HG02938 (cell line): ENCODE results near the gene PARK7.

Source experiments
- ATAC-seq: cut with Tn5 transposase; IDR thresholded peaks from one replicate; pipeline ENCODE4 v1.9.1; 2021; ENCODE audit warnings: mild to moderate bottlenecking, moderate library complexity; ENCODE audit not compliant: unreplicated experiment

PARK7 gene

GRCh38 chr1:8021676-8022266, 60.3 kb downstream of the PARK7 start:
- no peak for ATAC-seq

GRCh38 chr1:8022395-8023286, 61.1 kb downstream of the PARK7 start:
- ATAC-seq = no peak

GRCh38 chr1:8023287-8023994, 61.9 kb downstream of the PARK7 start:
- no peak for ATAC-seq

GRCh38 chr1:8023995-8024313, 62.4 kb downstream of the PARK7 start:
- no peak for ATAC-seq

- no peak for ATAC-seq
These were observed 62.8 kb downstream of the PARK7 start for GRCh38 chr1:8024329-8024728.

- ATAC-seq = no peak
These were observed 63.7 kb downstream of the PARK7 start for GRCh38 chr1:8025061-8025670.

GRCh38 chr1:8025671-8026144, 64.2 kb downstream of the PARK7 start:
- peak; percentile 18 for ATAC-seq

- ATAC-seq = peak; percentile 82
These were observed 64.9 kb downstream of the PARK7 start, which contains the start of gene ERRFI1 for GRCh38 chr1:8026153-8026975. ERRFI1 (minus strand) TSS chr1:8026309; CDS start chr1:8015619, 10,690 bp downstream.

- no peak for ATAC-seq
These were observed 65.7 kb downstream of the PARK7 start for GRCh38 chr1:8026976-8027747.

GRCh38 chr1:8027748-8028570, 66.4 kb downstream of the PARK7 start:
- no peak for ATAC-seq

GRCh38 chr1:8028571-8028910, 67.0 kb downstream of the PARK7 start:
- no peak for ATAC-seq

GRCh38 chr1:8031176-8031785, 69.8 kb downstream of the PARK7 start:
- ATAC-seq = no peak

- ATAC-seq = no peak
These were observed 70.9 kb downstream of the PARK7 start for GRCh38 chr1:8032366-8032910.

- ATAC-seq = no peak
These were observed 71.8 kb downstream of the PARK7 start for GRCh38 chr1:8033322-8033721.
